Measurements from ENCODE around the gene TNFRSF18.

The TNFRSF18 gene

GRCh38 chr1:1210726-1211540 lies 4.5 kb upstream of the TNFRSF18 start:
- DNase-seq, result no peak

- no peak for DNase-seq
Measured at GRCh38 chr1:1208713-1209433, 2.5 kb upstream of the TNFRSF18 start.

- no peak for DNase-seq
Measured at GRCh38 chr1:1207571-1207892, 1.1 kb upstream of the TNFRSF18 start.

GRCh38 chr1:1206966-1207531 lies 657 bp upstream of the TNFRSF18 start:
- DNase-seq, result no peak

GRCh38 chr1:1205769-1206375 lies 520 bp downstream of the TNFRSF18 start:
- no peak for DNase-seq

- no peak for DNase-seq
Measured at GRCh38 chr1:1204998-1205768, 1.2 kb downstream of the TNFRSF18 start.

- DNase-seq, result no peak
Measured at GRCh38 chr1:1204425-1204920, 1.9 kb downstream of the TNFRSF18 start.

- DNase-seq, result no peak
Measured at GRCh38 chr1:1203561-1204424, 2.6 kb downstream of the TNFRSF18 start.

- DNase-seq, result peak; percentile 14 to 18
Measured at GRCh38 chr1:1202831-1203560, 3.4 kb downstream of the TNFRSF18 start.

- no peak for DNase-seq
Measured at GRCh38 chr1:1200876-1201810, 5.2 kb downstream of the TNFRSF18 start.

- DNase-seq, result no peak
Measured at GRCh38 chr1:1199961-1200875, 6.2 kb downstream of the TNFRSF18 start.

GRCh38 chr1:1199141-1199960 lies 7.0 kb downstream of the TNFRSF18 start:
- DNase-seq, result no peak

- DNase-seq, result no peak
Measured at GRCh38 chr1:1198423-1199140, 7.8 kb downstream of the TNFRSF18 start.

GRCh38 chr1:1197551-1198422 lies 8.6 kb downstream of the TNFRSF18 start:
- no peak for DNase-seq

- no peak for DNase-seq
Measured at GRCh38 chr1:1197188-1197500, 9.2 kb downstream of the TNFRSF18 start.

Measured in NCI-H187 (cell line).